CD4-positive, alpha-beta T cell treated with Interleukin-12 subunit alpha and Interleukin-12 subunit beta, for 1 hour (primary cell): Measurements from ENCODE around the gene CAMK1D.

ENCODE experiments used
- DNase-seq: peaks from one replicate; pipeline ENCODE4 v3.0.0-alpha.2; 2020

Gene CAMK1D

GRCh38 chr10:12500381-12501303, 151.3 kb downstream of the CAMK1D start:
- DNase-seq = no peak

- no peak for DNase-seq
Measured at GRCh38 chr10:12501324-12501723, 152.0 kb downstream of the CAMK1D start.

GRCh38 chr10:12501841-12502525, 152.6 kb downstream of the CAMK1D start:
- DNase-seq = no peak

- DNase-seq = no peak
Measured at GRCh38 chr10:12502526-12503274, 153.4 kb downstream of the CAMK1D start.

GRCh38 chr10:12503311-12503710, 154.0 kb downstream of the CAMK1D start:
- DNase-seq = no peak

GRCh38 chr10:12504176-12504575, 154.8 kb downstream of the CAMK1D start:
- DNase-seq = no peak

- no peak for DNase-seq
Measured at GRCh38 chr10:12504628-12505027, 155.3 kb downstream of the CAMK1D start.

- no peak for DNase-seq
Measured at GRCh38 chr10:12505683-12506082, 156.3 kb downstream of the CAMK1D start.

GRCh38 chr10:12507165-12507850, 158.0 kb downstream of the CAMK1D start:
- DNase-seq = no peak

- no peak for DNase-seq
Measured at GRCh38 chr10:12508165-12508564, 158.8 kb downstream of the CAMK1D start.

GRCh38 chr10:12509016-12509793, 159.9 kb downstream of the CAMK1D start:
- DNase-seq = no peak

- DNase-seq = no peak
Measured at GRCh38 chr10:12509794-12510100, 160.4 kb downstream of the CAMK1D start.

GRCh38 chr10:12510501-12510941, 161.2 kb downstream of the CAMK1D start:
- no peak for DNase-seq

- no peak for DNase-seq
Measured at GRCh38 chr10:12510984-12511383, 161.6 kb downstream of the CAMK1D start.

- DNase-seq = no peak
Measured at GRCh38 chr10:12511651-12512050, 162.3 kb downstream of the CAMK1D start.

GRCh38 chr10:12512332-12513002, 163.1 kb downstream of the CAMK1D start:
- DNase-seq = no peak

GRCh38 chr10:12513003-12513365, 163.6 kb downstream of the CAMK1D start:
- DNase-seq = no peak

GRCh38 chr10:12513775-12514673, 164.7 kb downstream of the CAMK1D start:
- DNase-seq = no peak

GRCh38 chr10:12518024-12518423, 168.7 kb downstream of the CAMK1D start:
- DNase-seq = no peak

- no peak for DNase-seq
Measured at GRCh38 chr10:12521423-12521822, 172.1 kb downstream of the CAMK1D start.
